Gastrocnemius medialis (tissue), 4 donors: ENCODE measurements around the gene ACP5. TPM values are rescaled to one million over a fixed set of nuclear protein-coding genes. Genes with fewer than 3 reads are reported as not detected.

ENCODE experiments used
- ATAC-seq, 2 donors: fragments of 150-250 bp; one replicate each; pipeline ENCODE4 v1.9.1; 2016
- DNase-seq, 2 donors: peaks; one replicate each; pipeline ENCODE4 v3.0.0-alpha.2; 2019
- H3K27ac ChIP-seq, 4 donors: fragments of 200-600 bp; sonication (generic); 1 replicate in 1 of 4; 2 replicates in 3 of 4; pipeline ENCODE4 v1.5.1; 2016 to 2018; ENCODE audit warnings: mild to moderate bottlenecking in 2 of 4, moderate library complexity in 1 of 4
- H3K27me3 ChIP-seq, 3 donors: fragments of 200-600 bp; sonication (generic) in 2 of 3; 1 replicate in 1 of 3; 2 replicates in 2 of 3; pipeline versions ENCODE4 v1.5.1 to v1.6.0; 2016 to 2019; ENCODE audit warnings: mild to moderate bottlenecking in 1 of 3, moderate library complexity in 1 of 3
- H3K36me3 ChIP-seq, 2 donors: fragments of 200-600 bp; sonication (generic) in 1 of 2; one replicate each; pipeline ENCODE4 v1.5.1; 2017 to 2018
- H3K4me1 ChIP-seq, 2 donors: fragments of 200-600 bp; sonication (generic) in 1 of 2; one replicate each; pipeline ENCODE4 v1.5.1; 2016 to 2017; ENCODE audit warnings: mild to moderate bottlenecking in 2 of 2
- H3K4me3 ChIP-seq, 4 donors: fragments of 200-600 bp; sonication (generic) in 3 of 4; 1 replicate in 1 of 4; 2 replicates in 3 of 4; pipeline ENCODE4 v1.5.1; 2016 to 2019; ENCODE audit warnings: mild to moderate bottlenecking in 2 of 4
- H3K9me3 ChIP-seq, 3 donors: fragments of 200-600 bp; sonication (generic) in 2 of 3; 1 replicate in 1 of 3; 2 replicates in 2 of 3; pipeline ENCODE4 v1.5.1; 2016 to 2019
- CTCF ChIP-seq, 5 experiments: fragments of 450-650 bp in 3 of 5; fragments of 200-600 bp in 2 of 5; sonication (generic) in 2 of 5; IDR thresholded peaks in 4 of 5; conservative IDR thresholded peaks in 1 of 5; 1 replicate in 4 of 5; 2 replicates in 1 of 5; pipeline ENCODE4 v1.5.1; 2016 to 2019; ENCODE audit warnings: antibody characterized with exemption in 5 of 5, mild to moderate bottlenecking in 3 of 5, moderate library complexity in 3 of 5
- POLR2A ChIP-seq, 2 donors: fragments of 450-650 bp; IDR thresholded peaks; one replicate each; pipeline ENCODE4 v1.6.1; 2017; ENCODE audit warnings: antibody characterized with exemption in 2 of 2, mild to moderate bottlenecking in 2 of 2, moderate library complexity in 2 of 2
- in situ Hi-C, 4 donors: fragments of 200-750 bp; cut with MboI; loops; one replicate each; pipeline versions ENCODE4 v1.15.0 to v1.8.0; 2017; ENCODE audit warnings: low sequenced_read_pairs in 4 of 4
- intact Hi-C: fragments of 100-400 bp; cut with DNase I; formaldehyde crosslinking; loops from one replicate; pipeline ENCODE4 v1.15.1; 2023; ENCODE audit warnings: low total_unique reads
- total RNA-seq, 4 donors: library from RNA; depleted of rRNA; stranded (reverse); fragments of >200 nt; gene quantifications; one replicate each; pipeline versions ENCODE4 v1.1.0 to v1.2.3, GENCODE V29; 2016

ACP5 gene
- total RNA-seq, 4 donors from 2014 or later: 1.3 to 5.9 (median 2.6) TPM

GRCh38 chr19:11598746-11599145 lies 21.3 kb upstream of the ACP5 start:
- intact Hi-C loops (loop anchor here (5.0 kb wide), 2 partner anchors 61 to 216 kb away; partner anchors contain the start of genes CNN1 and EPOR), in situ Hi-C loops (loop anchor here in 1 of 4 donors (25.0 kb wide), 1 partner anchor 211 kb away; the partner anchor contains the start of gene EPOR)
- peaks cover 9% of the 10 kb centered on the region in 2 donors for H3K4me1 ChIP-seq
- H3K36me3 ChIP-seq: no peaks in the 10 kb centered on the region
- ATAC-seq (no peak), DNase-seq (no peak)
- no peaks in the 10 kb centered on the region for H3K27me3 ChIP-seq
- H3K27ac ChIP-seq: no peak overlapping the region
- no peak overlapping the region for H3K4me3 ChIP-seq
- H3K9me3 ChIP-seq: no peaks in the 10 kb centered on the region
- TF ChIP-seq CTCF (IDR thresholded peaks at IDR 0.05 in 4 of 5, conservative IDR thresholded peaks at IDR 0.05 in 1 of 5): no peak
- TF ChIP-seq POLR2A (IDR thresholded peaks at IDR 0.05): no peak

- DNase-seq (no peak), ATAC-seq (no peak)
- H3K4me3 ChIP-seq: peak overlapping the region; percentile 88 to 99 (median 92)
- intact Hi-C loops: loop anchor here (5.0 kb wide), 2 partner anchors 61 to 216 kb away; partner anchors contain the start of genes CNN1 and EPOR
- peak overlapping the region; percentile 89 to 95 (median 91) for H3K27ac ChIP-seq
- in situ Hi-C loops: loop anchor here in 1 of 4 donors (25.0 kb wide), 1 partner anchor 211 kb away; the partner anchor contains the start of gene EPOR
- TF ChIP-seq POLR2A (IDR thresholded peaks at IDR 0.05) (no peak), CTCF (IDR thresholded peaks at IDR 0.05 in 4 of 5, conservative IDR thresholded peaks at IDR 0.05 in 1 of 5) (no peak)
- H3K36me3 ChIP-seq: no peaks in the 10 kb centered on the region
- H3K9me3 ChIP-seq: no peaks in the 10 kb centered on the region
- H3K27me3 ChIP-seq: no peaks in the 10 kb centered on the region
- H3K4me1 ChIP-seq: peaks cover 9% of the 10 kb centered on the region in 2 donors
Measured at GRCh38 chr19:11598103-11598483, 20.6 kb upstream of the ACP5 start.

GRCh38 chr19:11597202-11598102 lies 20.0 kb upstream of the ACP5 start, which contains the start of gene ZNF627:
ZNF627 (plus strand) TSS chr19:11597483; CDS start chr19:11597628, 145 bp downstream.
- Histone ChIP-seq H3K36me3 (no peaks in the 10 kb centered on the region), H3K27ac (peak within 1 kb of the TSS; percentile 89 to 95 (median 91)), H3K27me3 (no peaks in the 10 kb centered on the region), H3K9me3 (no peaks in the 10 kb centered on the region), H3K4me3 (peak within 1 kb of the TSS; percentile 88 to 99 (median 92)), H3K4me1 (peaks cover 9% of the 10 kb centered on the region in 2 donors)
- in situ Hi-C loops: loop anchor here in 1 of 4 donors (25.0 kb wide), 1 partner anchor 210 kb away; the partner anchor contains the start of gene EPOR
- intact Hi-C loops: loop anchor here (1.0 to 5.0 kb wide), 3 partner anchors 60 to 215 kb away; partner anchors contain the start of genes CNN1, EPOR, ODAD3 and PRKCSH
- peak; percentile 99 for ATAC-seq
- peak; percentile 84 to 90 for TF ChIP-seq POLR2A (IDR thresholded peaks at IDR 0.05)
- peak in 4 of 5 experiments; percentile 12 to 43 (median 26) for TF ChIP-seq CTCF (IDR thresholded peaks at IDR 0.05 in 4 of 5, conservative IDR thresholded peaks at IDR 0.05 in 1 of 5)
- peak; percentile 97 to 99 for DNase-seq

- no peak for DNase-seq
Measured at GRCh38 chr19:11596156-11596555, 18.7 kb upstream of the ACP5 start.

More at GRCh38 chr19:11596156-11596555, 18.7 kb upstream of the ACP5 start:
- no peaks in the 10 kb centered on the region for H3K9me3 ChIP-seq
- peak overlapping the region in 1 of 4 donors; percentile 89 for H3K27ac ChIP-seq
- H3K27me3 ChIP-seq: no peaks in the 10 kb centered on the region
- TF ChIP-seq CTCF (IDR thresholded peaks at IDR 0.05 in 4 of 5, conservative IDR thresholded peaks at IDR 0.05 in 1 of 5) (no peak), POLR2A (IDR thresholded peaks at IDR 0.05) (no peak)
- in situ Hi-C loops (loop anchor here in 1 of 4 donors (25.0 kb wide), 1 partner anchor 209 kb away; the partner anchor contains the start of gene EPOR), intact Hi-C loops (loop anchor here (5.0 kb wide), 2 partner anchors 59 to 214 kb away; partner anchors contain the start of genes CNN1 and EPOR)
- ATAC-seq: no peak
- peaks cover 9% of the 10 kb centered on the region in 2 donors for H3K4me1 ChIP-seq
- no peak overlapping the region for H3K4me3 ChIP-seq
- no peaks in the 10 kb centered on the region for H3K36me3 ChIP-seq
